HuH-7.5 (cell line): ENCODE data around the gene ANKS1B.
A peak's percentile ranks its signal among the peaks of the same experiment; 100 is the strongest.

Source experiments
- DNase-seq: peaks from one replicate; pipeline ENCODE4 v3.0.0; 2011; ENCODE audit warnings: low spot score

Gene ANKS1B

GRCh38 chr12:98945864-98946263 is 1038.9 kb downstream of the ANKS1B start:
- DNase-seq: no peak

DNA sequence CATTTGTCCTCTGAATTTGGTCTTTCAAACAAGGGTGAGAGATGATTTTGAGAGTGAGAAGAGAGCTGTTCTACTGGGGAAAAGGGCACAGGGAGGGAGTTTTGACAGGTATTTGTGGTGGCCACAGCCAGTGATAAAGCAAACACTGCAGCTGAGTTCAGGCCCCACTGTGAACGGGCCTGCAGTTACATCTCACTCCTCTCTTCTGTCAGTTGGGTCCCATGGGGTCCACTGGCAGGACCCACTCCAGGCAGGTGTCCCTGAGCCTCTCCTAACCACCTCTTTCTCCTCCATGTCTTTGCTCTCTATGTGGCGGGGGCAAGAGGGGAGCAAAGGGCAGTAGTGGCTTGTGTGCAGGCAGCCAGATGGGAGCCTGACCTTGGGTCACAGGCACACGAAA is 1044.8 kb downstream of the ANKS1B start:
- DNase-seq: no peak

DNA sequence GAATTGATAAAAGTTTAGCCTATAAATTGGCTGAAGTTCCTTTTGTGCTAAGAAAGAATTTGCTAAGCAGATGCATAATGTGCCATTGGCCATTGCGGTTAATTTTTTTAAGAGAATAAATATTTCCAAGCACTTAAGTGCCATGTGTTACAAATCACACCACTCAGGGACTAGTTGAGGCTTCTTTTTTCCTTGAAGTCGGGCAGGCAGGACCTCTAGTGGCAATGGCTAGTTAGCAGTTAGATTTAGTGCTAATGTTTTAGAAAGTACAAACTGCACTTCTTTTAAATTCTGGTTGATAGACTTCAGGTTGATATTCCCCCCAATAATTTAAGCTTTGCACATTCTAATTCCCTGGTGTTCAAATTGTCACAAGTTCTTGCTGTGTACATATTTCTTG is 1045.4 kb downstream of the ANKS1B start:
- no peak for DNase-seq

- DNase-seq: no peak
These were observed 1048.9 kb downstream of the ANKS1B start for GRCh38 chr12:98935847-98936246.

DNA sequence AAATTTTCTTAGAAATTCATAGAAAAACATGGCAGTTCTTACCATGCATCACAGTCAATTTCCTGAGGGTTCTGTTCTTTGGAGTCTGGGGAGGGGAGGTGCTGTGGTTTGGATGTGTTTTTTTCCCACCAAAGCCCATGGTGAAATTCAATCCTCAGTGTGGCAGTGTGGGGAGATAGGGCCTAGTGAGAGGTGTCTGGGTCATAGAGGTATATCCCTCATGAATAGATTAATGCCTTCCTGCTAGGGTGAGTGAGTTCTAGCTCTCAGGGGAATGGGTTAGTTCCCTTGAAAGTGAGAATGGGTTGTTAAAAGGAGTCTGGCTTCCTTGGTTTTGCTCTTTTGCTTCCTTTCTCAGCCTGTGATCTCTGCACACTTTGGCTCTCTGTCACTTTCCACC is 1061.9 kb downstream of the ANKS1B start:
- no peak for DNase-seq

DNA sequence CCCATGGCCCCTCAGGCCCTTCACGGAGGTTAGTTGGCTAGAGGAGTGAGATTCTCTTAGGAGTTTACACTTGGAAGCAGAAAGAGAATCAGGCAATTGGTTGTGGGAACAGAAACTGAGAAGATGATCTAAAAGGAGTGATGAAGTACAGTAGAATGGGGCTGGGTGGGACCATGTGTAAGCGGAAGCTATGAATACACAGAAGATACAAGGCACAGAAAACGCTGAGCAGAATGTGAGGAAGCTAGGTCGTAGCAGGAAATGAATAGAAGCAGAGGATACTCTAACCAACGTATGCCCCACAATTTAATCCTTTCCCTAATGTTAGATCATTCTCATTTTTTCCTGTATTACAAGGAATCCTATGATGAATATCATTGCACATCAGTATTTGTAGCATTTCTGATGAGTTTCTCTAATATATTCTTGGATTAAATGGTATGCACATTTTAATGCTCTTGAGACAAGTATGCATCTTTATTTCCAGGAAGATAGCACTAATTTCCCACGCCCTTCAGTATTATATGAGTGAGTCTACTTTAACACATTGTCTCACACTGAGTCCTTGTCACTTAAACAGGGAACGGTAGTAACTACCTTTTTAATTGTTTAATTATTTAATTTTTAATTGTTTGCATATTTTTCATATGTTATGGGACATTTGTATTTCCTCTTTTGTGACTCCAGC is 1066.4 kb downstream of the ANKS1B start:
- DNase-seq: no peak

DNA sequence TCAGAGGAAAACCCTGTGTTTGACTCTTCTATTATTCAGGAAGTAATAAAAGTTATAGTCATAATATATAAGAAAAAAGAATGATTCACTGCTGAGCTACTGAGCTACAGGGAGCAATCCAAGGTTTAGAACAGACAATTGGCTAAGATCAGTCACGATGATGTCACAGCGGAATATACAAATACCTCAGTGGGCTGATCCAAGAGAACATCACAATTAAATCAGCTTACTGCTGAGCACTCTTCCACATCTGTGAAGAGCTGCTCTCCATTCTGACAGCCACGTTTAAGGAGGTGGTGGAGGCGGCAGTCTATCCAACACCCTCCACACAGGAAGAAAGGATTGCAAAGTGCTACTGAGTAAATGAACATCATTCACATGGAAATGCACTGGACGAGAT is 1068.6 kb downstream of the ANKS1B start:
- no peak for DNase-seq

DNA sequence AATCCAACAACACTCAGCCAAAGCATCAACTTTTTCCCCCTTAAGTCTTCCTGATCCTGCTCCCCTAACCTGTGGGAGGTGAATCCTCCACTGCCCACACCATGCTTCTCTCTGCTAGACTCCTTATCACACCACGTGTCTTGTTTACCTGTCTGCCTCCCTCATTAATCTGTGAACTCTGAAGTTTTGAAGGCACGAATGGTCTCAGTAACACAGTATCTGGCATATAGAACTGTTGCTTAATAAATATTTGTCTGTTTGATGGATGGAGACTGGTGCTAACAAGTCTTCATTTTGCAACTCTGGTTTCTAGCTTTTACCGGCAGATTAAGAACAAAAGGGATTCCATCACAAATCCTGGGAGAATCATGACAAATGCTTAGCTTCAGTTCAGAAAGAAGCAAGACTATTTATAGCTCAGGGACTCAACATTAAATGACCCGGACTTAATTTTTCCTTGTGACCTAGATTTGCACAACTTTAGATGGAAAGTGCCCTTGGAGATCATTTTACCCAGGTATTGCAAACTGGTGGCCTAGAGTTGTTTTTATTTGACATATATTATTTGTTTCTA is 1072.2 kb downstream of the ANKS1B start:
- DNase-seq: no peak

GRCh38 chr12:98911396-98911795 is 1073.3 kb downstream of the ANKS1B start:
- no peak for DNase-seq

- DNase-seq: no peak
These were observed 1075.0 kb downstream of the ANKS1B start for GRCh38 chr12:98909746-98910145.

DNA sequence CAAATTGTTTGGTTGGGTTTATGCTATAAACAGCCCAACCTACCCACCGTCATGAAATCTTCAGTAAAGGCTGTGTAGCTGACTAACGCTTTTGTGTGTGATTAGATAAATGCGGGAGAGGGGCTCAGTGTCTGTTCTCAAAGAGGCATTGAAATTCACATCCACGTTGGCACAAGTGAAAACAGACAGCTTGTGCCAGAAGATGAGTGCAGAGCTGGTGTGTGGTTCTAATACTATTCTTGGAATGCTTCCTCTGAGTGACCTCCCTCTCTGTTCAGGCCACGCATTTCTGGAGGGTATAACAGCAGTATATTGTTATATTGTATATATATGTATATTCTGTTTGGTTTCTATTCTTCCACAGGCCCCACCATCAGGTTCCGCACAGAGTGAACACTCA is 1075.9 kb downstream of the ANKS1B start:
- no peak for DNase-seq

DNA sequence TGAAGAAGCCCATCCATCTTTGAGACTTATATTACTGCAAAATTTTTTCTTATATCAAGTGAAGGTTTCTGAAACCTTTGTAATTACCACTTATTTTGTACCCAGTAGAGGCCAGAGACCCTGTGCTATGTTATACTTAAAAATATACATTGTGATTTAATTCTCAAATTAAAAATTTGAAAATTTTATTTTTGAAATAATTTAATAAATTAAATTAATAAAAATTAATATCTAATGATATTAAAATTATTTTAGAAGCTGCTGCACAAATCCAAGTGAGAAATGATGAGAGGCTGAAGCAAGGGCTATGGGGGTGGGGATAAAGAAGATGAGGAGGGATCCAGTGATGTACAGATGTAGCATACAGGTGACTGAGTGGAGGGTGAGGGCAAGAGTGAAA is 1080.9 kb downstream of the ANKS1B start:
- no peak for DNase-seq

DNA sequence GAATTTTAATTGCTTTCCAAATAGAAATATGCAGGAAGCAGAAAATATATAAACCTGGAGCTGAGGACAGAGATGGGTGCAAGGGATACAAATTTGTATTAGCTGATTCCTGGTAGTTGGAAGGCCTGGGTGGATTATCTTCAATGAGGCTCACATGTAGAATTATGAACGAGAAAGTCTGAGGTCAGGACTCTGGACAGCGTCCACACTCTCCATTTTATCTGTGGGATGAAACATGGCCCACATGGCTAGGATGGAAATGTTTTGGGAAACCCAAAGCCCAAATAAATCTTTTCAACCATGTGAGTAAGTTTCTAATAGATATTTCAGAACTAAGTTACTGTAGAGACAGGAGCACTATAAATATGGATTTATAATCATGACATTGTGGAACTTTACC is 1083.5 kb downstream of the ANKS1B start:
- no peak for DNase-seq

GRCh38 chr12:98896938-98897337 is 1087.8 kb downstream of the ANKS1B start:
- no peak for DNase-seq

DNA sequence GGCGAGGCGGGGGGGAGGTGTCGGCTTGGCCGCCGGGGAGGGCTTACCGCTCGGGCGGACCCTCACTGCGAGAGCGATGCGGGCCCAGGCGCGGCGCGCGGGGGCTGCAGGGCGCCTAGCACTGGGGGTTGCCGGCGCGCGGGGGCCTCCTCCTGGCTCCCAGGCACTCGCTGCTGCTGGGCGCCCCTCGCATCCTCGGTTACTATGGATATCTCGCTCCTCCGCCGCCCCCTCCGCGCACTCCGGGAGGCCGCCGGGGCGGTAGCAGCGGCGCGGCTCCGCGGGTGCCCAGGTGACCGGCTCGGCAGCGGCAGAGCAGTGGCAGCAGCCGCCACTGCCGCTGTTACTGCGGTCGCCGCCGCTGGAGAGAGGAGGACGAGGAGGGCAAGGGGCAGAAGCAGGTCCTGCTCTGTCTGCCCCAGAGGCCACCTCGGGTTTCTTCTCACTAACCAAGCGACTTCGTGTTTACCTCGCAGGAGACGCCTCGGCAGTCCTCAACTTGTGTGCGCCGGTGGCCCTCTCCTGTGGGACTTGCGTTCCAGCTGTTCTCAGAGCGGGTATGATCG is 1089.6 kb downstream of the ANKS1B start:
- DNase-seq: peak; percentile 33

DNA sequence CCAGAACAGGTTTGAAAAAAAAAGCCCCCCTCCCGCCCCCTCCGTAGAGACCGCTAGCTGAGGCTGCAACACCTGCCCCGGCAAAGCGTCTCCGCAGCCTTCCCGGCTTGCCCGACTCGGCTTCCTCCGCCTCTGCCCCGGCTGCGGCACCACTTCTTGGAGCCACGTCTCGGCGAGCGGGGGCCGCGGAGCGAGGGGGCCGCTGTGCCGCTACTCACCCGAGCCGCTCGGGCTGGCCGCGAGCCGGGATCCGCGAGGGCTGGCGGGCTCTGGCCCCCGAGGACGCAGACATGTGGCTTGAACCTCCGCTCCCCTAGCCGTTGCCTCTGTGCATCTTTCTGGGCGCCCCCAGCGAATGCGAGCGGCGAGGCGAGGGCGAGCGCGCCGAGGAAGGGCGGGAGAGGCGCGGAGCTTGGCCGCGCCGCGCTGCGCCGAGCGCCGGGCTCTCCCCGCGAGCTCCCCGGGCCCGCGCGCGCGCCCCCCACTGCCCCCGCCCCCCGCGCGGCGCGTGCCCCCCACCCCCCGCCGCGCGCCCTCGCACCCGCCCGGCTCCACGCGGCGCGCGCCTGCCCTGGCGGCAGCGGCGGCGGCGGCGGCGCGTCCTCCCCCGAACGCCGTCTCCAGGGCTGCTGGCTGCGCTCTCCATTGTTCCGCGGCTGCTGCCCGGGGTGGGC is 1090.2 kb downstream of the ANKS1B start:
- peak; percentile 37 for DNase-seq

GRCh38 chr12:98893675-98894411 is 1090.9 kb downstream of the ANKS1B start:
- DNase-seq: no peak

DNA sequence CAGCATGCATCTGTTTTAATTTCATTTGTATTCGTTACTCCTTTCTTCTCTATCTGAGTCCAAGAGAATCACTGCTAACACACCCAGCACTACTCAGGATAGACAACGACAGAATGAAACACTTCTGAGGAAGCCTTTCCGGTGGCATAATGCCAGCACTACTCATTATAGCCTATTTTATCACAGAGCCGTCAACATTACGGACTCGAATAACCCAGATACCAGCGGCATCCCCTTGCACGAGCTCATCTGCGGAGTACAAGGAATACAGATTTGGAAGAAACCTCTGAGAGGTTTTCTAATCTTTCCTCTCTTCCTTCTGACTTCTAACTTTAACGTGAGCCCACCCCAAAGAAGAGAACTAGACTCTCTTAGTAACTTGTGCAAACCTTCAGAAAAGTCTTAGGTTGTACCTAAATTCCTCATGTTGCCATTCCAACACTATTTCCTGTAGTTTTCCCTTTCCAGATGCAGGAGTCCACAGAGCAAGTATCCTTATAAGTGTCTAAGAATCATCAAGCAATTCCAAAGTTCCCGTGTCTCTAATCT is 1091.5 kb downstream of the ANKS1B start:
- DNase-seq: no peak

DNA sequence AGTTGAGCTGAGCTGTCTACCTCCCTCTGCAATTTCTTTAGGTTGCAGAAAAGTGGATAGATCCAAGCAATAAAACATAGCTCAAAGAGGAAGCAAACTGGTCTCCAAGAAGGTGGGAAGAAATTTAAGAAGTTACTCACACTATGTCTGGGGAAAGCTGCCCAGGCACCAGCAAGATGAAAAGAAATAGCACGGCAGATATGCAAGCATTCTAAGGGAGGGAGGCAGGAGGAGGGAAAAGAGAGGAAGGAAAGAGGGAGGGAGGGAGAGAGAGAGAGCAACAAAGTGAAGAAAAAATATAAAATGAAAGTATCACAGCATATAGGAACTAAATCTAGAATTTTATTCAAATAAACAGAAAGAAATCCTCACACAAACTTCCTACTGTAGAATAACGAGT is 1099.0 kb downstream of the ANKS1B start:
- DNase-seq: no peak

DNA sequence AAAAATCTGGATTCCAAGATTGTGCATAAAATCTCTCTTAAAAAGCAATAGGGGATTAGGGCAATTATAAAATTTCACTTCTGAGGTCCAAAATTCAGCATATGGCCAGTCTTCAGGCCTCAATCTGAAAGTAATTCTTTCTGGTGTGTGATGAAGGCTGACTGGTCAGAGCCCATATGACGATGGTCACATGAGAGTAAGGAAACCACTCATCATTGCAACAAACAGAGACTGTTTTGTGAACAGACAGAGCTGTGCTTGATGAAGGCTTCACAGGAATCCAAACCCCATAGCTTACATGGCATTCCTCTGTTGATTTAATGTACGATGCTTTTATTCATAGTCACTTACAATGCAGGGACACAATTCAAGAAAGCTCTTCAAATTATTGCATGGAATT is 1101.5 kb downstream of the ANKS1B start:
- no peak for DNase-seq

DNA sequence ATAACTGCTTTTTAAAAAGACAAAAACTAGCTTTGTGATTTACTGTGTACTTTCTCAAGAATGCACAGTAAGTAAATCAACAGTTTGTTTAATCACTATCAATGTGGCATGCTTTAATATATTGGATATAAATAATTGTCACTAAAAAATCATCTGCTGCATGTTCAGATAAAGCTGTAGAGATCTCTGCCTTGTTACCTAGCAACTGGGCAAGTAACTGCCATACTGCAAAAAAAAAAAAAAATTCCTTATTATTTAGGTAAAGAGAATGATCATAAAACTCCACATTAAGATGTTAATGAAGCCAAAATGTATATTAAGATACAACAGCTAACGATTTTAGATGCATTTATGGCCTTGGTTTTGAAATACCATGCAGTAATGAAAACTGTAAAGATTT is 1102.2 kb downstream of the ANKS1B start:
- no peak for DNase-seq

DNA sequence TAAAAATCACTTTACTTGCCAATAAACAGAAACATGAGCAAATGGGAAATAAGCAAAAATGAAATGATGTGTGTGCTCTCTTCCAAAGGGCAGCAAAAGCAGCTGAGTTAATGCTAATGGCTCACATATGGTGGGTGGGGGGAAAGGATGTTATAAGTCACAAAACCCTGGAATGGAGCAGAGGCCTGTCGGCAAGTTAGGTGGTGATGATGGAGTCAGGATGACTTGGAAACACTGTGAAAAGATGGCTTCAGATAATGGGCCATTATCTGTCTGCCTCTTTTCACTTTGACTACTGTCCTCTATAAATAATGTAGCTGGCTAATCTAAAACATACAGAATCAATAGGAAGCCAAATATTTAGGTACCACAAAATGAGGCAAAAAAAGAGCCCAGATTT is 1111.0 kb downstream of the ANKS1B start:
- DNase-seq: no peak
